Thyroid gland (tissue), 4 donors: ENCODE data around the gene SAMHD1.

Experiments
- CTCF ChIP-seq, 6 experiments: fragments of 200-600 bp in 3 of 6; fragments of 450-650 bp in 3 of 6; sonication (generic) in 3 of 6; IDR thresholded peaks; one replicate each; pipeline ENCODE4 v1.5.1; 2016 to 2019; ENCODE audit warnings: antibody characterized with exemption in 6 of 6, mild to moderate bottlenecking in 2 of 6, inconsistent platforms in 1 of 6, moderate library complexity in 1 of 6
- POLR2A ChIP-seq, 2 donors: fragments of 450-650 bp; IDR thresholded peaks; one replicate each; pipeline ENCODE4 v1.6.1; 2017; ENCODE audit warnings: antibody characterized with exemption in 2 of 2, mild to moderate bottlenecking in 2 of 2, moderate library complexity in 1 of 2

GRCh38 chr20:36849333-36850065, 102.0 kb downstream of the SAMHD1 start:
- TF ChIP-seq CTCF (IDR thresholded peaks at IDR 0.05): no peak
- no peak for TF ChIP-seq POLR2A (IDR thresholded peaks at IDR 0.05)
